Activated CD4-positive, alpha-beta T cell treated with anti-CD3 and anti-CD28 coated beads, Interleukin-2, amount 10 ng/mL, durations not matched to agents 24 days and 14 days (primary cell): ENCODE data around the gene BCAS4. TPM values are rescaled to one million over a fixed set of nuclear protein-coding genes. Genes with fewer than 3 reads are reported as not detected.

Source experiments
- DNase-seq: peaks from one replicate; pipeline ENCODE4 v3.0.0; 2022
- H3K27ac Mint-ChIP-seq: one replicate; pipeline ENCODE4 v1.8.0; 2022; ENCODE audit warnings: mild to moderate bottlenecking, mixed read lengths
- H3K27me3 Mint-ChIP-seq: one replicate; pipeline ENCODE4 v1.8.0; 2022; ENCODE audit warnings: mixed read lengths
- H3K36me3 Mint-ChIP-seq: one replicate; pipeline ENCODE4 v1.8.0; 2022; ENCODE audit warnings: low read depth, mild to moderate bottlenecking, mixed read lengths
- H3K4me1 Mint-ChIP-seq: one replicate; pipeline ENCODE4 v1.8.0; 2021; ENCODE audit warnings: mixed read lengths
- H3K4me3 Mint-ChIP-seq: one replicate; pipeline ENCODE4 v1.8.0; 2022; ENCODE audit warnings: mild to moderate bottlenecking, moderate library complexity, mixed read lengths
- H3K9me3 Mint-ChIP-seq: one replicate; pipeline ENCODE4 v1.8.0; 2021; ENCODE audit warnings: mixed read lengths
- intact Hi-C: fragments of 100-400 bp; cut with micrococcal nuclease; formaldehyde crosslinking; loops from one replicate; pipeline ENCODE4 v1.15.1; 2023
- total RNA-seq: library from RNA; stranded (reverse); gene quantifications from 2 replicates; pipeline ENCODE4 v1.2.3, GENCODE V29; 2022

BCAS4 gene
- total RNA-seq, 1 donor from 2014 or later: 8.4 TPM

GRCh38 chr20:50837532-50838321, 42.9 kb downstream of the BCAS4 start:
- no peaks in the 10 kb centered on the region for H3K9me3 Mint-ChIP-seq
- peaks cover 5% of the 10 kb centered on the region for H3K4me1 Mint-ChIP-seq
- H3K4me3 Mint-ChIP-seq: no peak overlapping the region
- no peak overlapping the region for H3K27ac Mint-ChIP-seq
- intact Hi-C loops: no loop called here
- H3K27me3 Mint-ChIP-seq: no peaks in the 10 kb centered on the region
- no peak for DNase-seq
- no peaks in the 10 kb centered on the region for H3K36me3 Mint-ChIP-seq

- DNase-seq: no peak
- intact Hi-C loops: no loop called here
- H3K4me1 Mint-ChIP-seq: peaks cover 5% of the 10 kb centered on the region
- no peak overlapping the region for H3K4me3 Mint-ChIP-seq
- no peaks in the 10 kb centered on the region for H3K27me3 Mint-ChIP-seq
- no peaks in the 10 kb centered on the region for H3K9me3 Mint-ChIP-seq
- no peak overlapping the region for H3K27ac Mint-ChIP-seq
- H3K36me3 Mint-ChIP-seq: no peaks in the 10 kb centered on the region
These were observed 43.4 kb downstream of the BCAS4 start for GRCh38 chr20:50838322-50838625.

DNA sequence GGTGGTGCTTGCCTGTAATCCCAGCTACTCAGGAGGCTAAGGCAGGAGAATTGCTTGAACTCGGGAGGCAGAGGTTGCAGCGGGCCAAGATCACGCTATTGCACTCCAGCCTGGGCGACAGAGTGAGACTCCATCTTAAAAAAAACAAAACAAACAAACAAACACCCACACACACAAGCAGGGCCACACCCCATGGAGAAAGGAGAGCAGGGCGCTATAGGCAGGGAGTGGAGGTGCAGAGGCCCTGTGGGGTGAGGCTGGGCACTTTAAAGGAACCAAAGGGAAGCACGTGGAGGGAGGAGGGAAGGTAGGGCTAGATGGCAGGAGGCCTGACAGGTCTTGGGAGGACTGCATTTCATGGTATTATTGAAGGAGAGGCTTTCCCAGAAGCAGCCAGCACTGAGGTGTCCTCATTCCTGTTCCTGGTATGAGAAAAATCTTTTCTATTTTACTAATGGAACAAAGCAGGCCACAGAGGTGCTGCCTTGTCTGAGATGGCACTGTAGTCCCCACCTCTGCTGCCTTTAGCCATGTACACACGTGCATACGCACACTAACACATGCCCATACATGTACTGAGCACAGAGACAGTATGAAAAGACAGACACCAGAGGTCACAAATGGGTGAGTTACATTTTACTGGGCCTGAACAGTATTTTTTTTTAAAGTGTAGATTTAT, 44.0 kb downstream of the BCAS4 start:
- Mint-ChIP-seq H3K36me3 (no peaks in the 10 kb centered on the region), H3K27ac (no peak overlapping the region), H3K9me3 (no peaks in the 10 kb centered on the region), H3K4me3 (no peak overlapping the region), H3K4me1 (peaks cover 5% of the 10 kb centered on the region), H3K27me3 (no peaks in the 10 kb centered on the region)
- DNase-seq: no peak
- intact Hi-C loops: no loop called here

DNA sequence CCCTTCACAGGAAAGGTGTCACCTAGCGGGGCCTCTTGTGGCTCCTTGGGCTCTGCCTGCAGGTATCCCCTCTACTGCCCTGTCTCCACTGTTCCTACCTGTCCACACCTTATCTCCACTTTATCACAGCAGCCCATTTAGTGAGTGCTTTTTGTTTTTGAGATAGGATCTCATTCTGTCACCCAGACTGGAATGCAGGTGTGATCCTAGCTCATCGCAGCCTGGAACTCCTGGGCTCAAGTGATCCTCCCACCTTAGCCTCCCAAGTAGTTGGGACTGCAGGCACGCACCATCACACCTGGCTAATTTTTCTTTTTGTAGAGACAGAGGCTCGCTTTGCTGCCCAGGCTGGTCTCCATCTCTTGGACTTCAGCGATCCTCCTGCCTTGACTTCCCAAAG, 48.0 kb downstream of the BCAS4 start:
- H3K27ac Mint-ChIP-seq: no peak overlapping the region
- no peaks in the 10 kb centered on the region for H3K36me3 Mint-ChIP-seq
- H3K4me3 Mint-ChIP-seq: no peak overlapping the region
- H3K9me3 Mint-ChIP-seq: no peaks in the 10 kb centered on the region
- H3K27me3 Mint-ChIP-seq: no peaks in the 10 kb centered on the region
- DNase-seq: no peak
- intact Hi-C loops: no loop called here
- H3K4me1 Mint-ChIP-seq: peaks cover 17% of the 10 kb centered on the region

GRCh38 chr20:50843331-50844276, 48.7 kb downstream of the BCAS4 start:
- no peaks in the 10 kb centered on the region for H3K9me3 Mint-ChIP-seq
- no peak overlapping the region for H3K4me3 Mint-ChIP-seq
- no peak for DNase-seq
- H3K27ac Mint-ChIP-seq: no peak overlapping the region
- no peaks in the 10 kb centered on the region for H3K27me3 Mint-ChIP-seq
- H3K4me1 Mint-ChIP-seq: peaks cover 14% of the 10 kb centered on the region
- intact Hi-C loops: no loop called here
- H3K36me3 Mint-ChIP-seq: no peaks in the 10 kb centered on the region

- Mint-ChIP-seq H3K27ac (peak overlapping the region; percentile 76), H3K36me3 (no peaks in the 10 kb centered on the region), H3K4me1 (peaks cover 11% of the 10 kb centered on the region), H3K9me3 (no peaks in the 10 kb centered on the region), H3K4me3 (no peak overlapping the region), H3K27me3 (no peaks in the 10 kb centered on the region)
- DNase-seq: peak; percentile 75
- intact Hi-C loops: no loop called here
These were observed 49.7 kb downstream of the BCAS4 start for GRCh38 chr20:50844430-50845100.

GRCh38 chr20:50845566-50846215, 50.8 kb downstream of the BCAS4 start:
- no peak overlapping the region for H3K27ac Mint-ChIP-seq
- no peak for DNase-seq
- H3K27me3 Mint-ChIP-seq: no peaks in the 10 kb centered on the region
- no peaks in the 10 kb centered on the region for H3K36me3 Mint-ChIP-seq
- H3K4me3 Mint-ChIP-seq: no peak overlapping the region
- peaks cover 11% of the 10 kb centered on the region for H3K4me1 Mint-ChIP-seq
- no peaks in the 10 kb centered on the region for H3K9me3 Mint-ChIP-seq
- intact Hi-C loops: no loop called here

- H3K27ac Mint-ChIP-seq: no peak overlapping the region
These were observed 53.5 kb downstream of the BCAS4 start for GRCh38 chr20:50848341-50848808.

DNA sequence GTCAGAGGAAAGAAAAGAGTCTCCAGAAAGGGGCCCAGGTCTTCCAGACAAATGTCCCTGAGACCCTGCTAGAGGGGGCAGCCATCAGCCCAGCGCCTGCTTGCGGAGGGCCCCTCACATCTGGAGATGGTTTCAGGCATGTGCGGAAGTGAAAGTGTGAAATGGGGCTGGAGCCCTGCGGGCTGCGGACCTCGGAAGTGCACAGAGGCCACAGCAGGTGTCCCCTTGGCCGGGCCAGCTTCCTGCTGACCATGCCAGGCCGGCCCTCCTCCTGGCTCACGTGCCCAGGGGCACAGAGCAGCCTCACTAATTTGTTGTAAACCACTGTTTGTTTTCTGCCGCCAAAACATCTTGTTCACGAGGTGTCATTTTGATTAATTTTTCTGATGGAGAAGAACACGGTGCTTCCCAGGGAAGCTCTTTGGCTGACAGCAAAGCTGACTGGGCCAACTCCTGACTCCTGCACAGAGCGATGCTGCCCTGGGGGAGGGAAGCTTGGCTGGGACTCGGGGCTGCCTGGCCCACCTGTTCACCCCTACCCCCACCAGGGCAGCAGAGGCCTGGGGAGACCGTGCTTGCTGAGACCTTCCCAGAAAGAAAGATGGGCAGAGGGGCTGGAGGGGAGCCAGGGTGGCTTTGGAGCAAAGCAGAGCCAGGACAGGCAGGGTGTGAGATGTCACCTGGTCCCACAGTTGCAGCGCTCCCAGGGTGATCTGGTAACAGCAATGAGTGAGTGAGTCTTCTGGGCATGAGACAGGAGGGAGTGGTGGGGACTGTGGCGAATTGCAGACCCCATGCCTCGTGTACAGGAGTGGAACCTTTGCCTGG, 54.2 kb downstream of the BCAS4 start:
- Mint-ChIP-seq H3K4me3 (no peak overlapping the region), H3K36me3 (no peaks in the 10 kb centered on the region), H3K4me1 (peaks cover 11% of the 10 kb centered on the region), H3K9me3 (no peaks in the 10 kb centered on the region), H3K27me3 (no peaks in the 10 kb centered on the region), H3K27ac (no peak overlapping the region)
- intact Hi-C loops: no loop called here
- no peak for DNase-seq

More at GRCh38 chr20:50848341-50848808, 53.5 kb downstream of the BCAS4 start:
- H3K27me3 Mint-ChIP-seq: no peaks in the 10 kb centered on the region
- no peak for DNase-seq
- no peak overlapping the region for H3K4me3 Mint-ChIP-seq
- no peaks in the 10 kb centered on the region for H3K9me3 Mint-ChIP-seq
- peaks cover 11% of the 10 kb centered on the region for H3K4me1 Mint-ChIP-seq
- intact Hi-C loops: no loop called here
- H3K36me3 Mint-ChIP-seq: no peaks in the 10 kb centered on the region

DNA sequence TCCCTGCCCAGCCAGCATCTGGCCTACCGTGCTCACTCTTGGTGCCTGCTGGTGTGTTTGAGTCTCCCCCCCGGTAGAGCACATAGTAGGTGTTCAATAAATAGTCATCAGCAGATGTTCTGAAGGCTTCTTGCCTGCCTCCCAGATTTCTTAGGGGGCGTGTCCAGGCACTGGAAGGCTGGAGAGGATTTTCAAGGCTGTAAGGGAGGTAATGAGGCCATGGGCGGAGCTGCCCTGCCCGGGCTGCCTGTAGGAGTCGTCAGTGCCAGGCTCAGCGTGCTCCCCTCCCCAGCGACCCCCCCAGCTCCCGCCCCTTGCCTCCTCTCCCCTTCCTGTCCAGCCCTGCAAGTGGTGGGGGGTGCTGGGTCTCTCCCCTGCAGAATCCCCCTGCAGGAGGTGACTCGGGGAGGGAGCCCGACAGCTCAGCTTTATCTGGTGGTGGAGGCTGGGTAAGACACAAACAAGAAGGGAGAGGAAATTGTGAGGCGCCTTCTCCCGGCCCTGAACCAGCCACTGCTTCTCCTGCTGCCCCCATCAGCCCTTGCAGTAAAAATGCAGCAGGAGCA, 55.9 kb downstream of the BCAS4 start:
- Mint-ChIP-seq H3K4me1 (peaks cover 2% of the 10 kb centered on the region), H3K27ac (no peak overlapping the region)
- intact Hi-C loops: no loop called here

GRCh38 chr20:50852085-50852484, 57.2 kb downstream of the BCAS4 start:
- H3K27ac Mint-ChIP-seq: no peak overlapping the region
- peaks cover 2% of the 10 kb centered on the region for H3K4me1 Mint-ChIP-seq
- intact Hi-C loops: no loop called here
- no peak for DNase-seq
- no peak overlapping the region for H3K4me3 Mint-ChIP-seq
- H3K27me3 Mint-ChIP-seq: no peaks in the 10 kb centered on the region
- no peaks in the 10 kb centered on the region for H3K9me3 Mint-ChIP-seq
- H3K36me3 Mint-ChIP-seq: no peaks in the 10 kb centered on the region

More for the DNA sequence above, 55.9 kb downstream of the BCAS4 start:
- no peaks in the 10 kb centered on the region for H3K9me3 Mint-ChIP-seq
- H3K27me3 Mint-ChIP-seq: no peaks in the 10 kb centered on the region
- H3K4me3 Mint-ChIP-seq: no peak overlapping the region
- no peaks in the 10 kb centered on the region for H3K36me3 Mint-ChIP-seq
- no peak for DNase-seq

DNA sequence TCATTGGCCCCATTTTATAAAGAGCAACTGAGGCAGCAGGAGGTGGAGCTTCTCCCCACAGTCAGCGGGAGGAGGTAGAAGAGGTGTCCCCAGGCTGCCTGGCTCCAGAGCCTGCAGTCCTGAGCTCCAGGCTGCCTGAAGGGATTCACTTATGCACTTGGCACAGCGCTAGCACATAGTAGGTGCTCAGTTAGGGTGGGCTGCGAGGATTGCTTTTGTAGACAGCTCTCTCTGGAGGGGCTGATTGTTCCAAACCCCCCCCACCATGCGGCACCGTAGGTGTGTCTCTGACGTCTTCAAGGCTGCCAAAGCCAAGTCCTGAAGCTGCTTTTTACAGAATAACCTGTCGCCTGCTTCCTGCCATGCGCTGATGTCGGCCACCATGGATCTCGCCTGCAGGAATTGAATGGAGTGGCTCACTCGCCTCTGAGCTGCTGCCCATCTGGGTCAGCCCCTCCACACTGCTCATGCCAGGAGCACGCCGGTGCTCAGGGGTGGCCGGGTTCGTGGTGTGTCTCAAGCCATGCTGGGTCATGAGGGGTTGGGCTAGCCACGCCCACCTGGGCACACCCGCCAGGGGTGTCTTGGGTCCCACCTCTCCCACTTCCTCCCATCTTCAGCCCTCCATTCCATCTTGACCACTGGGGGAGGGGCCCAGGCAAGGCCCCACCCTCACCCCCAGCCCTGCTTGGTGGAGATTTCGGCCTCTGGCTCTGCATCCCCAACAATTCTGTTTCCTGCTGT, 59.8 kb downstream of the BCAS4 start:
- DNase-seq: no peak
- Mint-ChIP-seq H3K36me3 (no peaks in the 10 kb centered on the region), H3K9me3 (no peaks in the 10 kb centered on the region), H3K27me3 (no peaks in the 10 kb centered on the region), H3K27ac (no peak overlapping the region), H3K4me1 (peaks cover 2% of the 10 kb centered on the region), H3K4me3 (no peak overlapping the region)
- intact Hi-C loops: no loop called here
